GM19099 (cell line): ENCODE data around the gene SLC11A2.

Experiments used
- POLR2A ChIP-seq: IDR thresholded peaks from 3 replicates; pipeline ENCODE4 v1.6.1; 2011; ENCODE audit warnings: low read depth; ENCODE audit not compliant: insufficient read length; ENCODE audit errors: extremely low read depth

Gene SLC11A2

DNA sequence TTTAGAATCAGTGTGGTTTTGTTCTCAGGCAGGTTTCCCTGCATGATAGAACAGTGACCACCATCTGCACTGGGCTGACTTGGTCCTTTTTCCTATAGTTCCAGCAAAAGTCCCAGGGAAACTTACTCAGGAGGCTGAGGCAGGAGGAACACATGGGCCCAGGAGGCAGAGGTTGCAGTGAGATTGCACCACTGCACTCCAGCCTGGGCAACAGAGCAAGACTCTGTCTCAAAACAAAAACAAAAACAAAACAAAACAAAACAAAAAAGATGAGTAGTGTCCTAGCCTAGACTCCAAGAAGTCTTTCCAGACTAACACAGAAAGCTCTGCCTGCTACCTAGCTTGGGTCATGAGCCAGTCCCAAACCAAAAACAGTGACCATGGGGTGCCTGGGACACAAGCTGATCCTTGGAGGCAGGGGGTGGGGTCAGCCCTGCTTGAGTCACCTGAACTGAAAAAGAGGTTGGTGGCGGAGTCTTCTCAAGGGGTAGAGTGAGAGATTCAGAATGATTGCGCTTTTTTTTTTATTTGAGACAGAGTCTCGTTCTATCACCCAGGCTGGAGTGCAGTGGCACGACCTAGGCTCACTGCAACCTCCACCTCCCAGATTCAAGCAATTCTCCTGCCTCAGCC, 7.4 kb upstream of the SLC11A2 start:
- no peak for TF ChIP-seq POLR2A

DNA sequence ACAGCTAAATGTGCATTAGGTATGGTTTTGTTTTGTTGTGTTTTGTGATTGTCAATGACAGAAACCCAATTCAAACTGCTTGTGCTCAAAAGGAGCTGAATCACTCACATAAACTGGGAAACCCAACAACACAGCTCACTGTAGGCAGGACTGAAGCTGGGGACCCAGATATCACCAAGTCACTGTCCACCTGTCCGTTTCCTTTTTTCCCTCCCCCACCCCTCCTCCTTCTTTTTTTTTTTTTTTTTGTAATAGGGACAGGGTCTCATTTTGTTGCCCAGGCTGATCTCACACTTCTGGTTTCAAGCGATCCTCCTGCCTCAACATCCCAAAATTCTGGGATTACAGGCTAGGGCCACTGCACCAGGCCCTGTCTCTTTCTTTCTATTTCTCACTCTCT, 6.9 kb upstream of the SLC11A2 start:
- no peak for TF ChIP-seq POLR2A

DNA sequence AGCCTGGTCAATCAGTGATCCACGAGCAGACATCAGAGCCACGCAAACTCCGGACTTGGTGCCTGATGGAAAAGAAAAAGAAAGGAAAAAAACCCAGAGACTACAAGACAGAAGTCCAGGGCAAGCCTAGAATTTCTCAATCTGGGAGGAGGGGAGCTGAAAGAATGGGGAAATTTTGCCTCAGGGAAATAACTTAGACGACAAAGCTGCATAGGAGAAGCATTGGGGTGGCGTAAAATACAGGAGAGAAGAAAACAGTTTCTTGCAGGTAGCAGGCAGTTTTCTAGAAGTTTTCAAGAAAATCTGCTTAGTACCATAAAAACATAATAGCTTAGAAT, 2.6 kb upstream of the SLC11A2 start:
- TF ChIP-seq POLR2A = no peak

DNA sequence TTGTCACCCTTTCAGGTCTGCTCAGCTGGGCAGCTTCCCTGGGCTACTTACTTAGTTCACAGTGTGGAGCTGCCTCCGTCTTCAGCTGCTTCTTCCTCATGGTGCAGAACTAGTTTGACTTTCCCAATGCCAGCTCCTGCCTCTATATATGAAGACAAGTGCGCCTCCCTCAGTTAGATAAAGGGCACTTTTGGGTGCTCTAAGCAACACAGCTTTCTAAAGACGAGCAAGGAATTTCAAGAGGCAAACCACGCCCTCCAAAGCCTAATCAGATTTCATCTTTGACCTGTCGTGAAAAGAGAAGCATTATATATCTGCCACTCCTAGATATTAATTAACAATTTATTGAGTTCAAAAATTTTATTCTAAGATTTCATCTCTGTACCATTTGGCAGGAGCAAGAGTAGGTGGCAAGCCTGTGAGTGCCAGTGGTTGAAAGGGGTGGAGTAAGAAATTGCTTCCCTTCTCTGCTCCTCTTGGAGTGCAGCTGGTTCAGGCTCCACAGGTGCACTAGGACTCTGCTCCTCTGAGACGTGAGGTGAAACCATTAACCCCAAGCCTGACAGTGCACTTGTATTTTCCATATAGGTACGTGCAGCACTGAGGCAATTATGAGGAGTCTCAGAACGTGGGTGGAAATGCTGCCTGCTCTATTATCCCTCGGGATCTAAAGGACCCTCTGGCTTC, 2.1 kb upstream of the SLC11A2 start:
- no peak for TF ChIP-seq POLR2A

DNA sequence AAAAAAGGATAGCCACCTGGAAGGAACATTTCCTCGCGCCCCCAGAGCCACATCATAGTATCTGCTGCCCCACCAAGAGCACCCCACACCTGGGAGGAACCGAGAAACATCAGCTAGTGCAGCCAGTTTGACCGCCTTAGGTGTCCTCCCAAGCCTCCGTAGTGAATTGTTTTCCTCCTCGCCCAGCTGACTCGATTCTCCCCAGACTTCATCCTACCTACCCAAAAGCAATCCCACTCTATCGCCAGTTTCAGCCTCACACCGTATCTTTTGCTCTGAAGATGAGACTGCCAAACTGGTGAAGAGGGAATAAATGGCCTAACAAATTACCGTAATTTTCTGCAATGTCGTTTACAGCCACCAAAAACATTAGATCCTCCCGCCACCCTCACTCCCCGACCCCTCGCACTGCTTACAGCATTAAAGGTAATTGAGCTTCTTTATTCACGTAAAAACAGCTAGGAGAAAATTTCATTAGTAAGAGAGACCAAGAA, 1.2 kb upstream of the SLC11A2 start:
- no peak for TF ChIP-seq POLR2A

DNA sequence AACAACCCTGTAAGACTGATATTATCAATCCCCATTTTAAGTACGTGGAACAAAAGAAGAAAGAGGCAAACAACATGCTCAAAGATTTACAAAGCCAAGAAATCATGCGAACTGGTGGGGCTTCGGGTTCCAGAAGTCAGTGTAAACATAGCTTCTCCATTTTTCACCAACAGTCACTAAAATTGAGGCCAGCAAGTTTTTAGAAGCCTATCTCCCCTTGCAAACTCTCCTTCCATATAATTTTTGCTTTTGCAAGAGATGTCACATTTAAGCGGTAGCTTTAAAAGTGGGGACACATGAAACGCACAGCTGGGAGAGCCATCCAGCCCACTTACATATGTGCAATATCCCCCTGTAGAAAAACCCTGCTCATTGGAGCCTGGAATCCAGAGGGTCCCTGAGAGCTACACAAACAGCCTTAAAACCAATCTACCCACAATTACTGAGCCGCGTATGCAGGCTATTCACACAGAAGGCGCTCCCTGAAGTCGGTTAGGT, 797 bp downstream of the SLC11A2 start:
- TF ChIP-seq POLR2A = no peak

DNA sequence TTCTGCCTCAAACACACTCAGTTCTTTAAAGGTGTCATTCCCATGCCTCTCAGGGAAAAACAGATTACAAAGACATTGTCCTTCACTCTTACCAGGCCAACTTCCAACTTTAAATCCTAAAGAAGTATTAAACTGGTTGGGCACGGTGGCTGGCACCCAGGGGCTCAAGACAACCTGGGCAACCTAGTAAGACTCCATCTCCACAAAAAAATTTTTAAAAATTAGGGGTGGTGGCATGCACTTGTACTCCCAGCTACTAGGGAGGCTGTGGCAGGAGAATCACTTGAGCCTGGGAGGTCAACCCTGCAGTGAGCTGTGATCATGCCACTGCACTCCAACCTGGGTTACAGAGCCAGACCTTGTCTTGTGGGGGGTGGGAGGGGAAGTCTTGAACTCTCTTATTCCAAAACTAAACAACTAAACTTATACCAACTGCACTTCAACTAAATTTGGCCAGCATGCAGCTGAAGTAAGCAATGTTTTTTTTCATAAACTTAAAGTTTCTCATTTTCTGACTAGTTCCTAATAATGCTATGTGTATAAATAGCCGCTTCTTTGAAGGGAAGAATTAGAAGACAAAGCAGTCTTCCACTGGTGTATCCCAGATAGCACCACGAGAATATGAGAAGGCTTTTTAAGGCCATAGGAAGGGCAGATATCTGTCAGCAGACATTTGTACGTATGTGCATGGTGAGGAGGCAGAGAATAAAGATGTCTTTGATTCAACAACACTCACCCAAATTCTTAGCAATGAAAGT, 2.4 kb downstream of the SLC11A2 start:
- no peak for TF ChIP-seq POLR2A

DNA sequence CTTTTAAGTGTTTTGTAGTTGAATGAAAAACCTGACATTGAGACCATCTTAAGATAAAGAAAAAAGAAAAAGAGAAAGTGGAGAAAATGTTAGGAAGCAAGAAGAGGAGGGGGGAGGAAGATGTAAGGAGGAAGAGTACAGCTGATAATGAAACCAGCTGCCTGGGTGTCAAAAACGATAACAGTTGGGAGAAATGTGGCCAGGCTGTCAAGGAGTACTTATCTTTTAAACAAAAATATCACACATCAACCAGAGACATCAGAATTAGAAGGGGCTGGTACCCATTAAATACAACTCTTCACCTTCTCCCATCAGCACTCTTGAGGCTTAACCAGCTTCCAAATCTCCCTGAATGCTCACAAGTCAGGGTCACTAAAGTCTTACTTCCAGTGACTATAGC, 4.5 kb downstream of the SLC11A2 start:
- TF ChIP-seq POLR2A = no peak

DNA sequence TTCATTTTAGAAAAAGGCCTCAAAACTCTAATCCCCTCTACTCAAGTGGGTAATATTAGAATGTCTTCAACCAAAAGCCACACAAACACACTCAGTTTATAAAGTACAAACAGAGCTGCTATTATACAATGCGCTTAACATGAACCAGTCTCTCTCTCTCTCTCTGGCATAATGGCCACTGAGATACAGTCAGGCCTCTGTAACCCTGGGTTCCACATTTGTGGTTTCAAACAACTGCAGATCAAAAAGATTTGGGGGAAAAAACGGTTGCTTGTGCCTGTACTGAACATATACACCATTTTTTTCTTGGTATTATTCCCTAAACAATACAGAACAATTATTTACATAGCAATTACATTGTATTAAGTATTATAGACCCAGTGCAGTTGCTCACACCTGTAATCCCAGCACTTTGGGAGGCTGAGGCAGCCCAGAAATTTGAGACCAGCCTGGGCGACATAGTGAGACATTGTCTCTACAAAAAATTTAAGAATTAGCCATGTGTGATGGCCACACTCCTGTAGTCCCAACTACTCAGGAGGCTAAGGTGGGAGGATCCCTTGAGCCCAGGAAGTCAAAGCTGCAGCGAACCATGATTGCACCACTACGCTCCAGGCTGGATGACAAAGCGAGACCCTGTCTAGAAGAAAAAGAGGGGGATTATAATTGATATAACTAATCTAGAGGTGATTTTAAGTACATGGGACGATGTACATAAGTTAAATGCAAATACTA, 5.6 kb downstream of the SLC11A2 start:
- no peak for TF ChIP-seq POLR2A

DNA sequence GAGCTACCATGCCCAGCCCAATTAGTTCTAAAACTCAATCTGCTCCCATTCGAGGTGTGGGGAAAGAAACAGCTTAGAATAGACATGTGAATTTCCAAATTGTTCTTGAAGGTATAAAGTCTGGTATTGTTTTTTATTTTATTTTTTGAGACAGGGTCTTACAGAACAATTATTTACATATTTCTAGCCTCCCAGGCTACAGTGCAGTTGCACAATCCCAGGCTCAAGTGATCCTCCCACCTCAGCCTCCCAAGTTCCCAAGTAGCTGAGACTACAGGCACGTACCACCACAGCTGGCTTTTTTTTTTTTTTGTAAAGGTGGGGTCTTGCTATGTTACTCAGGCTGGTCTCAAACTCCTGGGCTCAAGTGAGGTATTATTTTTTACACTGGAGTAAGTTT, 6.3 kb downstream of the SLC11A2 start:
- no peak for TF ChIP-seq POLR2A

DNA sequence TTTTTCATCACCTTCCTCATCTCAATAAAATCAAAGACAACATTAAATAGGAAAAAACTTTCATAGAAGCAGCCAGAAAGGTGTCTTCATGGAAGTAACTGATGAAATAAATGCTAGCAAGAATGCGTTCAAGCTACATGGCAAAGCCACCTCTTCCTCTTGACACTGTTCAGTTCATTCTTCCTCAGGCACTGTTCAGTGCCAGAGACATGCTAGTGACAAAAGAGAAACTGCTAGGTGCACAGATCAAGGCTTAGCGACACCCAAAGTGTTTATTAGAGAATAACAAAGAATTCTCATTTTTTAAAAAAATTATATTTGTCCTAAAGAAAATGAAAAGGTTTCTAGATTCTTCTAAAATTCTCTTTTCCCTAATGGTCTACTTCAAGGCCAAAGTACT, 7.2 kb downstream of the SLC11A2 start:
- TF ChIP-seq POLR2A = no peak

DNA sequence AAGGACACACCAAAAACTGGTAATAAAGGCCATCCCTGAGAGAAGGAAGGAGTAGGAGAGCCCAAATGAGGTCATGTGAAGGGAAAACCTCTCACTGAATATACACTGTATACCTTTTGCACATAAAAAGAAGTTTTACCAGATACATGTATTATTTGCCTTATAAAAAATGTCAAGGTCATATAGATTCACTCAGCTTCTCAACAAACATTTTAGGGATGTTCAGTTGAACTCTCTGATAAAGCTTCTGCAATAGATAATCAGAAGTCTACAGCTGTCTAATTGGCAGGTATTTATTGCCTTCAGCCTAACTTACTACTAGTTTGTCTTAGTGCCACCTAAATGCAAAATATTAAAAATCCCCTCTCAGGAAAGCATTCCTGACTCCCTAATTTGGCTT, 8.7 kb downstream of the SLC11A2 start:
- TF ChIP-seq POLR2A = no peak

DNA sequence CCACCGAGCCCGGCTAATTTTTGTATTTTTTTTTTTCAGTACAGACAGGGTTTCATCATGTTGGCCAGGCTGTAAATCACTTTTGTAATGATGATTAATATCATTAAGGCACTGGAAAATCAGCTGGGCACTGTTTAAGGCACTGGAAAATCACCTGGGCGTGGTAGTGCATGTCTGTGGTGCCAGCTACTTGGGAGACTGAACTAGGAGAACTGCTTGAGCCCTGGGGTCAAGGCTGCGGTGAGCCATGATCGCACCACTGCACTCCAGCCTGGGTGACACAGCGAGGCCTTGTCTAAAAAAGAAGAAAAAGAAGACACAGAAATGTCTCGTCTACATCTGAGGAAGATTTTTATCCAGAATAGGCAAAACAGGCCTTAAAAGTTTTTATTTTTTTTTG, 12.7 kb downstream of the SLC11A2 start:
- TF ChIP-seq POLR2A = no peak

DNA sequence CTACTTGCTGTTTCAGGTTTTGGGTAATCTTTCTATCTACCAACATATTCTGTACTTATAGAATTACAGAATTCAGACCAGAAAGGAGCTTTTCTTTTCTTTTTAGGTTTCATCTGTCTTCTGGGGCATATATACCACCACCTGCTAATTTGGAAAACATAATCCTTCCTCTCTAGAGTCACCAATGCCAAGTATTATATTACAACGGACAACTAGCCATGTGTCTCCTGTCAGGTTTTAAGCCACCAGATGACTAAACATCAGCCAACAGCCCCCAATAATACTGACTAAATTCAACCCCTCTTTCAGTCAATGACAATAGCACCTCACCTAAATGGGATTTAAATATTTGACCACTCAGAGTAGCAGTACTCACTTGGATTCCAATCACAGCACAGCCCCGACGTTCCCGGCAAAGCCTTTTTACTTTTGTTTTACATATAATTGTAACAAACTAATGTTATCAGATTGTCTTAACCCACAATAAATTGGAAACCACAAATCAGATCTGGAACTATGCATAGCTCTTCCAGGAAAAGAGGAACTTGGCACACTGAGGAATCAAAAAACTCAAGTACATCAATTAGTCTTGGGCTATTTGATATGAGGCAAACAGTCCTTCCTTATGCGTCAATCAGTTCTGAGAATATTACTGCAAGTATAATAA, 13.5 kb downstream of the SLC11A2 start:
- TF ChIP-seq POLR2A = no peak

DNA sequence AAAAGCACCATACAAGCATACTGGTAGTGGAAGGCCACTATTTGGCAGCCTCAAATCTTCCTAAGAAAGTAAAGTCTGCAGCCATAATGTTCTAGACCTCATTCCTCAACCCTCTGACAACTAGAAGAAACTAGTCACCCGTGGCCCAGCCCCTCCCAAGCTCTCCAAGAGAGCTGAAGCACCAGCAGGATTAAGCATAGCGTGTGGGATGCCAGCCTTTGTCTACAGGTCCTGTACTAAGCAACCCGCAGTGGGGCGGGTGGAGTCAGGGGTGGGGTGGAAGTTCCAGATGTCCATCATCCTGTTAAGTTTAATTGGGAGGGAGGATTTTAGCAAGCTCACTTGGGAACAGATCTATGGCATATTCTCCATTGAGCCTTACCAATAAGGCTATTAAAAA, 14.2 kb downstream of the SLC11A2 start:
- TF ChIP-seq POLR2A = no peak
